ENCODE measurements around the gene RAB28. TPM values are rescaled to one million over a fixed set of nuclear protein-coding genes. Genes with fewer than 3 reads are reported as not detected.
A peak's percentile ranks its signal among the peaks of the same experiment; 100 is the strongest.

The RAB28 gene
- total and polyA plus RNA-seq, 9 donors, result 13.9 to 20.4 (median 16.7) TPM

DNA sequence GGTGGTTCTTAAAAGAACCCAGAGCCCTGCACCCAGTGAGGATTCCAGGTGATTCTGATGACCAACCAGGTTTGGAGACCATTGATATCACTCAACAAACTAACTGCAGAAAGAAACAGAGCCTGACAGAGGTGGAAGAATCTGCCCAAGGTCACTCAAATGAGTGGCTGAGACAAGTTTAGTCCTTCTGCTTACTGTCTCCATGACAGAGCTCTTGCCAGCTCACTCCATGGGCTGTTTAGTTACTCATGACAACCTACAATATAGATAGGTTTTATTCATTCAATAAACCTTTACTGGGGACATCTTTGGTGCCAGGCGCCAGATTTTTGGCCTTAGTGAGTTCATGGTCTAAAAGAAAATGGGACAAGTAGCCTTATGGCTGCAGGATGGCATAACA is 124.3 kb downstream of the RAB28 start:
- H3K9me3 ChIP-seq (replicated peaks; ENCODE audit: control insufficient read depth, low read depth, low read length), result no peaks in the 10 kb centered on the region
- peaks cover 4% of the 10 kb centered on the region for H3K4me1 ChIP-seq (ENCODE audit: control insufficient read depth, insufficient read depth, low read length)
- no peaks in the 10 kb centered on the region for H3K36me3 ChIP-seq (ENCODE audit: control insufficient read depth, insufficient read depth, low read length)
- no peak for DNase-seq
- no peaks in the 10 kb centered on the region for H3K27me3 ChIP-seq (ENCODE audit: control insufficient read depth, insufficient read depth, low read length)
- no CpG with 5 or more reads among the region's 1 CpG for WGBS (ENCODE audit: insufficient coverage)
- H3K27ac ChIP-seq (ENCODE audit: low read length), result no peak overlapping the region
- no peak overlapping the region for H3K4me3 ChIP-seq (ENCODE audit: low read length)

DNA sequence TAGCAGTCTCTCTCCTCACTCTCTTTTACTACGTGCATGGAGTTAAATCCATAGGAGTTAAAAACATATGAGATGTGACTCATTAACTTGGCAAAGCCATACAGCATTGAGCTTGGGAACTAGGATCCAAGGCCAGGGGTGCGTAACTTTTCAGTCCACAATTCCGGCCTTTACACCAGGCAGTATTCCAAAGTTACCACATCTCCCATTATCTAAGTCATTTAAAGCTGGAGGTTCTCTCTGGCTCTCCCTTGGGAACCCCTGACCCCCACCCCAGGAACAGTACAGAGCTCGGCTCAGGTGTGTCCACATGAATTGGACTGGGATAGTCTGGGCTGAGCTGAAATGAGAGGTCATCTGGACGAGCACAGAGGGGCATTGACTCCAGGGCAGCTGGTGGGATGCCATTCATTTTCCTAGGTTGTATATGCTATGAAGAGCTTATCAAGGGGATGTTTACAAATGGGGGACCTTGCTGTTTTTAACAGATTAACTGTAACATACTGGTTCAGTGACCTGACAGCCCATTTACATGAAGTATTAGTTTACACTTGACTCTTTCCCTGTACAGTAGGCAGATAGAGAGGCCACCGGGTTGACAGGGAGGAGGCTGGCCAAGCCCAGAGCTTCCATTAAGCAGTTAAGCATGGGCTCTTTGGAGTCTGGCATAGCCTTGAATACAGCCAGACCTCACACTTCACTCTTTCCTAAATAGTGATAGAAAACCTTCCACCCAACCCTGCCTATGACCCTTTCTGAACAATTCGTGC is 128.8 kb downstream of the RAB28 start:
- peak; percentile 51 for DNase-seq
- no peaks in the 10 kb centered on the region for H3K9me3 ChIP-seq (replicated peaks; ENCODE audit: control insufficient read depth, low read depth, low read length)
- H3K4me1 ChIP-seq (ENCODE audit: control insufficient read depth, insufficient read depth, low read length), result peaks cover 7% of the 10 kb centered on the region
- no peaks in the 10 kb centered on the region for H3K27me3 ChIP-seq (ENCODE audit: control insufficient read depth, insufficient read depth, low read length)
- no peak overlapping the region for H3K27ac ChIP-seq (ENCODE audit: low read length)
- no peak overlapping the region for H3K4me3 ChIP-seq (ENCODE audit: low read length)
- WGBS (ENCODE audit: insufficient coverage), result 61% methylated on average over 3 of the region's 7 CpGs
- H3K36me3 ChIP-seq (ENCODE audit: control insufficient read depth, insufficient read depth, low read length), result no peaks in the 10 kb centered on the region

DNA sequence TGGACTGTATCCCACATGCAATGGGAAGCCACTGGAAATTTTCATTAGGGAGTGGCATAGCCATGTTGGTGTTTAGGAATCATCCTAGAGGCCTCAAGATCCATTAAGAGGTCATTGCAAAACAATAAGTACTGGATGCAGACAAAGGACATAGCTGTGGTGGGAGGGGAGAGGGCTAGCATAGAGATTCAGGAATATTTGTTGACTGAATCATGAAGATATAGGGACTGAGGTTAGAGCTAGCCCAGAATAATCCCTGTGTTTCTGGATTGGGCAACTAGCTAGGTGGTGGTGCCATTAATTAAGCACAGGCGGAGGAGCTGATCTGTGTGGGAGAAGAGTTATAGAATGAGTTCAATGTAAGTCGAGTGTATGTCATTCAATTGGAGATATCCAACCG is 135.0 kb downstream of the RAB28 start:
- no peaks in the 10 kb centered on the region for H3K36me3 ChIP-seq (ENCODE audit: control insufficient read depth, insufficient read depth, low read length)
- H3K4me1 ChIP-seq (ENCODE audit: control insufficient read depth, insufficient read depth, low read length), result no peaks in the 10 kb centered on the region
- H3K9me3 ChIP-seq (replicated peaks; ENCODE audit: control insufficient read depth, low read depth, low read length), result no peaks in the 10 kb centered on the region
- WGBS (ENCODE audit: insufficient coverage), result 97% methylated on average over 3 of the region's 3 CpGs
- no peak for DNase-seq
- H3K4me3 ChIP-seq (ENCODE audit: low read length), result no peak overlapping the region
- H3K27ac ChIP-seq (ENCODE audit: low read length), result no peak overlapping the region
- no peaks in the 10 kb centered on the region for H3K27me3 ChIP-seq (ENCODE audit: control insufficient read depth, insufficient read depth, low read length)

DNA sequence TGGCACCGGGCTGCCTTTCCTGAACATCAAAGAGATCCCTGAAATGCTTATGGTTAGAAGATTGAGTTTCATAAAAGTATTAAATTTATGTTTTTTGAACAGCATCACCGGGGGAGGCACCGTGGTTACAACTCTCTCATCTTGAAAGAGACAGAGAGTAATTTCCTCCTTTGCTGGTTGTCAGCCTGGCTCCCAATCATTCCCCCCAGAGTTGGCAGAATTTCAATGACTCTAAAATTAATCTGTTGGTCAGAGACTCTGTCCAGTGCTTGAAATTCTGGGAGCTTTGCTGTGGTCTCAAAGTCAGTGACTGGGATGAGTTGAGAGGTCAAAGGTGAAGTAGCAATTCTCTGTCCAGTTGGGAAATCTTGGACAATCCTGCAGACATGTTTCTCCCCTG is 135.9 kb downstream of the RAB28 start:
- Histone ChIP-seq H3K9me3 (replicated peaks; ENCODE audit: control insufficient read depth, low read depth, low read length) (no peaks in the 10 kb centered on the region), H3K36me3 (ENCODE audit: control insufficient read depth, insufficient read depth, low read length) (no peaks in the 10 kb centered on the region), H3K4me3 (ENCODE audit: low read length) (no peak overlapping the region), H3K4me1 (ENCODE audit: control insufficient read depth, insufficient read depth, low read length) (no peaks in the 10 kb centered on the region), H3K27ac (ENCODE audit: low read length) (no peak overlapping the region), H3K27me3 (ENCODE audit: control insufficient read depth, insufficient read depth, low read length) (no peaks in the 10 kb centered on the region)
- no CpG with 5 or more reads among the region's 3 CpGs for WGBS (ENCODE audit: insufficient coverage)
- no peak for DNase-seq

DNA sequence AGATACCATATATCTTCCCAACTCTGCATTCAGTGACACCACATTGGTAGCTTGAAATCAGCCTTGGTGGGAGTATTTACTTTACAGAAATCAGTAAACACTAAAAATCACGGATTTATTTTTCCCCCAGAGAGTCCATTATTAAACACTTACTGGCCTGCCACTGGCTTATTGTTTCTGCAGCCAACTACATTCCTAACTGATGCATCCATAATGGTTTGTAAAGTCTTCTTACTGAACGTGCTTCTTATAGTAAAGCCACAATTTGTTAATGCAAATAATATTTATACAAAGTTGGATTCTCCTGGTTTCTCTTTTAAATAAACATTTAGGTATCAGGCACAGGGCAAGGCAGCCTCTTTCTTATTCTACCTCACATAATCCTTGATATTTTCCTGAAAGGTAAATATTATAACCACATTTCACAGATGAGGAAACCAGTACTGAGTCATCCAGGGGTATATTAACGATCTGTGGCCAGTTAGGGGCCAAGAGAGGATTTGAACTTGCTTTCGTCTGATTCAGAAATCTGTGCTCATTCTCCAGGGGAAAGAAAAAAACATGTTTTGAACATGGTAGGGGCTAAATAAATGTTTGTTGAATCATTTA is 136.5 kb downstream of the RAB28 start:
- no peaks in the 10 kb centered on the region for H3K27me3 ChIP-seq (ENCODE audit: control insufficient read depth, insufficient read depth, low read length)
- no peaks in the 10 kb centered on the region for H3K4me1 ChIP-seq (ENCODE audit: control insufficient read depth, insufficient read depth, low read length)
- WGBS (ENCODE audit: insufficient coverage), result 20% methylated on average over 1 of the region's 4 CpGs
- no peak overlapping the region for H3K27ac ChIP-seq (ENCODE audit: low read length)
- no peaks in the 10 kb centered on the region for H3K36me3 ChIP-seq (ENCODE audit: control insufficient read depth, insufficient read depth, low read length)
- H3K4me3 ChIP-seq (ENCODE audit: low read length), result no peak overlapping the region
- H3K9me3 ChIP-seq (replicated peaks; ENCODE audit: control insufficient read depth, low read depth, low read length), result no peaks in the 10 kb centered on the region
- DNase-seq, result no peak

DNA sequence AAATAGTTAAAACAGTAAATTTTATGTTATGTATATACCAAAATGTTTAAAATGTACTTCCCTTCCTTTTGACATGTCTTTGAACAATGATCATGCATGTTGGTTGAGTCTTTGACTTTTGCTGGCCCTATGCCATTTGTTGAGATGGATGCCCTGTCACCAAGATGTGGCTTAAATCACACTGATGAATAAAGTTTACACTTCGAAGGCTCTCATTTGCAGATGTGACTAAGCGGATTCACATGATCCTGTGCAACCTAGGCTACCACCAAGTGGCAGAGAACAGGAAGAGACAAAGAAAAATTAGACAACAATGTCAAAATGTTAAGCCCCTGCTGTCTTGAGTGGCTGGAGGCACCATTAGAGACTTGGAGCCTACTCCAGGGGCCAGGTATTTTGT is 139.9 kb downstream of the RAB28 start:
- Histone ChIP-seq H3K9me3 (replicated peaks; ENCODE audit: control insufficient read depth, low read depth, low read length) (no peaks in the 10 kb centered on the region), H3K4me3 (ENCODE audit: low read length) (no peak overlapping the region), H3K4me1 (ENCODE audit: control insufficient read depth, insufficient read depth, low read length) (no peaks in the 10 kb centered on the region), H3K27me3 (ENCODE audit: control insufficient read depth, insufficient read depth, low read length) (no peaks in the 10 kb centered on the region), H3K36me3 (ENCODE audit: control insufficient read depth, insufficient read depth, low read length) (no peaks in the 10 kb centered on the region), H3K27ac (ENCODE audit: low read length) (no peak overlapping the region)
- no peak for DNase-seq
- WGBS (ENCODE audit: insufficient coverage), result 75% methylated on average over 2 of the region's 2 CpGs

DNA sequence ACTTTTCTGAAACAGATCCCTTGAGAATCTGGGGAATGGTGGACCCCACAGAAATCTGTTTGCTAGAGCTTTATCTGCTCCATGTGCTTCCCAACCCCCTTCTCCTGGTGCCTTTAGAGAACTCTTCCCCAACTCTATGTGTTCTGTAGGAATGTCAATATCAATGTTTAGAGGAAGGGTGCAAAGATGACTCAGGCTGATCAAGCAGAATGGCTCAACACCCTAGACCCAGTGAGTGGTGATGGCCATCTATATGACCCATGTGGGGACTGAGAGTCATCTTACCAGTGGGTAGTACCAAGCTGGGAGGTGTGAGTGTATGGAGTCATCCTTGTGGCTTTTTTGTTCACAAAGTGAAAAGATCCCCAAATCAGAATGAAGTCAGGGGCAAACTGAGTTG is 143.5 kb downstream of the RAB28 start:
- no peaks in the 10 kb centered on the region for H3K9me3 ChIP-seq (replicated peaks; ENCODE audit: control insufficient read depth, low read depth, low read length)
- H3K4me3 ChIP-seq (ENCODE audit: low read length), result no peak overlapping the region
- H3K36me3 ChIP-seq (ENCODE audit: control insufficient read depth, insufficient read depth, low read length), result no peaks in the 10 kb centered on the region
- no peak for DNase-seq
- H3K4me1 ChIP-seq (ENCODE audit: control insufficient read depth, insufficient read depth, low read length), result no peaks in the 10 kb centered on the region
- H3K27me3 ChIP-seq (ENCODE audit: control insufficient read depth, insufficient read depth, low read length), result no peaks in the 10 kb centered on the region
- no peak overlapping the region for H3K27ac ChIP-seq (ENCODE audit: low read length)

DNA sequence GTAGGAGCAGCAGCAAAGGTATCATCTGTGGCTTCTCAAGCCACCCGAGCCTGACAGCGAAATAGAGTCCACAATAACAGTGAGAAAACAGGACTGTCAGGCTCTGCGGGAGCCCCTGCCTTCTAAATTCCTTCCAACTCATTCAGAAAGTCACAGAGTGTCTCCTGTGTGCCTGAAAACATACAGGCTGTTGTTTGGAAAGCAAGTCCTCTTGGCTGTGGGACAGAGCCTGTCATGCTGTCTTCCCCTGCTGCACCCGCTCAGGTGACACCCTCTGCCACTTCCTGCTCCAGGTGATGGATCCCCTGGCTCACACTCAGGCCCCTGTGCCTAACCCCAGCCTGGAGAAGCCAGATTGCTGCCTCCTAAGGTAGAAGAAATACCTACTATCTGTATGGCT is 152.3 kb downstream of the RAB28 start:
- Histone ChIP-seq H3K27ac (ENCODE audit: low read length) (no peak overlapping the region), H3K4me3 (ENCODE audit: low read length) (no peak overlapping the region), H3K9me3 (replicated peaks; ENCODE audit: control insufficient read depth, low read depth, low read length) (no peaks in the 10 kb centered on the region), H3K36me3 (ENCODE audit: control insufficient read depth, insufficient read depth, low read length) (no peaks in the 10 kb centered on the region), H3K27me3 (ENCODE audit: control insufficient read depth, insufficient read depth, low read length) (no peaks in the 10 kb centered on the region), H3K4me1 (ENCODE audit: control insufficient read depth, insufficient read depth, low read length) (no peaks in the 10 kb centered on the region)
- WGBS (ENCODE audit: insufficient coverage), result 89% methylated on average over 3 of the region's 4 CpGs
- no peak for DNase-seq

DNA sequence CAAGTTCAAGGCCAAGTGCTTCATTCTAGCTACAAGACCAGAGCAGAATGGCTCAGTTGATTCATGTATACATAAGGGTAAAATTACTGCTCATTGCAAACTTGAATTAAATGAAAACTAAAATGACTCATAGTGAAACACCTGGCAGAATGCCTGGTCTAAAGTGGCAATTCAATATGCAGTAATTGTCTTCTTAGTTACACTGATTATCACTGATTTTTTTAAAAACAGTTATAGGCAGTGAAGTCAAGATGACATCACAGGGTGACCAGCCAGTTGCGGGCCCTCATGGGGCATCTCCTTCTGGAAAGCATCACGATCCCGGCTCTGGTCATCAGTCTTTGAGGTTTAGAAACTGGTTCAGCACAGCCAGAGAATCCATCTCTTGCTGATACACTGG is 154.2 kb downstream of the RAB28 start:
- Histone ChIP-seq H3K4me1 (ENCODE audit: control insufficient read depth, insufficient read depth, low read length) (no peaks in the 10 kb centered on the region), H3K9me3 (replicated peaks; ENCODE audit: control insufficient read depth, low read depth, low read length) (no peaks in the 10 kb centered on the region), H3K36me3 (ENCODE audit: control insufficient read depth, insufficient read depth, low read length) (no peaks in the 10 kb centered on the region), H3K4me3 (ENCODE audit: low read length) (no peak overlapping the region), H3K27ac (ENCODE audit: low read length) (no peak overlapping the region), H3K27me3 (ENCODE audit: control insufficient read depth, insufficient read depth, low read length) (no peaks in the 10 kb centered on the region)
- WGBS (ENCODE audit: insufficient coverage), result 78% methylated on average over 3 of the region's 3 CpGs
- DNase-seq, result no peak

DNA sequence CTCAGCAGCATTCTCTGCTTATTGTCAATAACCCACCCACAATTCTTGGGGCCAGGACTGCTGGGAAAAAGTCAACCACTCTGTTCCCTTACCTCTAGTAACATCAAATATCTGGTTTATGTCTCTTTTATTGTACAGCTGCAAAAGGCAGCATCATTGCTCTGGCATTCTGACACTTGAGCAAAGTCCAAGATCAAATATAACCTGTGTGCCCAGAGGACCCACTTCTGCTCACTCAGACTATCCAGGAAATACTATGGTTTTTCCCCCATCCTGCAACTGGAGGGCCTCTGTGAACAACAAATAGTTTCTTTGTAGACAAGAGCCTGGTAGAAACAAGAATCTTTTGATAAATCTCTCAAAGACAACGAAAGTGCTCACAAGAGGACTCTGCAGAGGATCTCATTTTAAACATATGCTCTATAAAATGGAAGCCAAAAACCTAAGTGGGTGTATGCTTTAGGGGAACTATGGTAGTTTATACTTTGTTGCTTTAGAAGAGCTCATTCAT is 154.7 kb downstream of the RAB28 start:
- H3K9me3 ChIP-seq (replicated peaks; ENCODE audit: control insufficient read depth, low read depth, low read length), result no peaks in the 10 kb centered on the region
- no peak overlapping the region for H3K4me3 ChIP-seq (ENCODE audit: low read length)
- H3K4me1 ChIP-seq (ENCODE audit: control insufficient read depth, insufficient read depth, low read length), result no peaks in the 10 kb centered on the region
- no peaks in the 10 kb centered on the region for H3K27me3 ChIP-seq (ENCODE audit: control insufficient read depth, insufficient read depth, low read length)
- no peaks in the 10 kb centered on the region for H3K36me3 ChIP-seq (ENCODE audit: control insufficient read depth, insufficient read depth, low read length)
- DNase-seq, result no peak
- H3K27ac ChIP-seq (ENCODE audit: low read length), result no peak overlapping the region
- WGBS (ENCODE audit: insufficient coverage), result no CpG with 5 or more reads among the region's 1 CpG
